AG10803 (cell line): ENCODE results near the gene RHEB.

Source experiments
- DNase-seq: peaks from one replicate; pipeline ENCODE4 v3.0.0; 2010; ENCODE audit warnings: low read depth
- H3K4me3 ChIP-seq: 2 replicates; pipeline ENCODE4 v1.5.1; 2011; ENCODE audit warnings: mild to moderate bottlenecking, low read length, control low read depth
- CTCF ChIP-seq: conservative IDR thresholded peaks from 2 replicates; pipeline ENCODE4 v1.5.1; 2011; ENCODE audit warnings: mild to moderate bottlenecking, low read length, control low read depth, inconsistent platforms

Gene RHEB

GRCh38 chr7:151459726-151460473 is 59.8 kb downstream of the RHEB start:
- TF ChIP-seq CTCF, result peak; percentile 51
- peak; percentile 96 for DNase-seq
- peak overlapping the region; percentile 46 for H3K4me3 ChIP-seq

- DNase-seq, result no peak
- TF ChIP-seq CTCF, result no peak
- H3K4me3 ChIP-seq, result no peak overlapping the region
Observed at GRCh38 chr7:151457534-151457933, 62.2 kb downstream of the RHEB start.

GRCh38 chr7:151456782-151457181 is 62.9 kb downstream of the RHEB start:
- H3K4me3 ChIP-seq, result no peak overlapping the region
- TF ChIP-seq CTCF, result no peak
- DNase-seq, result no peak

- no peak for DNase-seq
- TF ChIP-seq CTCF, result no peak
- H3K4me3 ChIP-seq, result no peak overlapping the region
Observed at GRCh38 chr7:151456276-151456675, 63.4 kb downstream of the RHEB start.

GRCh38 chr7:151455690-151456089 is 64.0 kb downstream of the RHEB start:
- DNase-seq, result no peak
- H3K4me3 ChIP-seq, result no peak overlapping the region
- no peak for TF ChIP-seq CTCF

GRCh38 chr7:151454932-151455530 is 64.7 kb downstream of the RHEB start:
- DNase-seq, result no peak
- TF ChIP-seq CTCF, result no peak

GRCh38 chr7:151454305-151454704 is 65.4 kb downstream of the RHEB start:
- no peak for TF ChIP-seq CTCF
- peak; percentile 78 for DNase-seq
- H3K4me3 ChIP-seq, result no peak overlapping the region

More at GRCh38 chr7:151454932-151455530, 64.7 kb downstream of the RHEB start:
- no peak overlapping the region for H3K4me3 ChIP-seq
